SH-SY5Y (cell line): ENCODE data around the gene RGS7.

Source experiments
- GATA2 ChIP-seq: IDR thresholded peaks from 2 replicates; pipeline ENCODE4 v1.6.1; 2011; ENCODE audit warnings: mild to moderate bottlenecking, low read depth, low read length
- GATA3 ChIP-seq: IDR thresholded peaks from 2 replicates; pipeline ENCODE4 v1.6.1; 2011; ENCODE audit warnings: low read depth, mild to moderate bottlenecking, low read length, moderate library complexity

- TF ChIP-seq GATA2: no peak
- no peak for TF ChIP-seq GATA3
Measured at GRCh38 chr1:240824238-240824637, 532.8 kb downstream of the RGS7 start.
